Epidermal melanocyte (primary cell): ENCODE measurements around the gene GALNT2.
A peak's percentile ranks its signal among the peaks of the same experiment; 100 is the strongest.

ENCODE experiments used
- DNase-seq: peaks from one replicate; pipeline ENCODE4 v3.0.0; 2011; ENCODE audit warnings: low spot score; ENCODE audit not compliant: insufficient read length

Gene GALNT2

GRCh38 chr1:230071316-230071715 lies 4.3 kb downstream of the GALNT2 start:
- no peak for DNase-seq

GRCh38 chr1:230072296-230072695 lies 5.3 kb downstream of the GALNT2 start:
- no peak for DNase-seq

DNA sequence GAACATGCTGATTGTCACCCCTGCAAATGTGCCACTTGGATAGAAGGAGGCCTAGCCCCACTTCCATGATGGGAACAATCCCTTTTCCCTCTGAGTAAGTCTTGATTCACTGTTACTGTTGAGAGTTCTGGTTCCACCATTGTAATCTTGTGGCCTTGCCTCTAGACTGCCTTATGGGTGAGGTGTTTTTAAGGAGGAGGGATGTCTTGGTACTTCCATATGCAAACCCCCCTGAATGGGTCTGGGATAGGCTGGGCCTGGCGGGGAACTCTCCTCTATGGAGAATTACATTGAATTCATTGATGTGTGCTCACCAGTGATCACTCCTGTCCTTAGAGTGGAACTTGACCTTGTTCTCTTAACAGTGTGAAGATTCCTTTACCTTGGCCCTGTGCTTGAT lies 5.8 kb downstream of the GALNT2 start:
- DNase-seq, result no peak

DNA sequence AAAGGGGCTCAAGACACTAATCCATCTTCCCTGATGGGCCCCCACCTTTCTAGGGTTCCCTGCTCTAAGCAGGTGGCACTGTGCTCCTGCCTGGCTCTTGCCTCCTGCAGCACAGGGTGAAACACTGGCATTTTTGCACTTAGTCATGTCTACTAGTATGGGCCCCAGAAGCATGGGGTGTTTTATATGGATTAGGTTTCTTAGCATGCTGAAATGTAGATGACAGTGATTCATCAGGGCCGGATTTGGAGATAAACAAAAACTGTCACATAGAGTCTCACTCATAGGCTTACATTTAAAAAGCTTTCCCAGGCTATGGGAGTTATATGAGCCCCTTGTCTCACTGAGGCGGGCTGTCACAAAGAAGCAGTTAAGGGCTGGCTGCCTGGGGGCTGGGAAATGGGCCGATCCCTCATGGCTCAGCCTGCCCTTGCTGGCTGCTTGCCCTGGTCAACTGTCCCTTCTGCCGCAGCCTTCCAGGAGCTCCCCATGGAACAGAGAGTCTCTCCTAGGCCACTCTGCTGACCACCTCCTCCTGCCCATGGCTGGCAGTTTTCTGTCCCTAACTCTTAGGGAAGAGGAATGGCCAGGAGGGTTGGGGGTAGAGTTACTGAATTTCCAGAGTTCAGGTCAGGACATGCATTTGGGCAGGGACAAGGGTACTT lies 6.5 kb downstream of the GALNT2 start:
- no peak for DNase-seq

DNA sequence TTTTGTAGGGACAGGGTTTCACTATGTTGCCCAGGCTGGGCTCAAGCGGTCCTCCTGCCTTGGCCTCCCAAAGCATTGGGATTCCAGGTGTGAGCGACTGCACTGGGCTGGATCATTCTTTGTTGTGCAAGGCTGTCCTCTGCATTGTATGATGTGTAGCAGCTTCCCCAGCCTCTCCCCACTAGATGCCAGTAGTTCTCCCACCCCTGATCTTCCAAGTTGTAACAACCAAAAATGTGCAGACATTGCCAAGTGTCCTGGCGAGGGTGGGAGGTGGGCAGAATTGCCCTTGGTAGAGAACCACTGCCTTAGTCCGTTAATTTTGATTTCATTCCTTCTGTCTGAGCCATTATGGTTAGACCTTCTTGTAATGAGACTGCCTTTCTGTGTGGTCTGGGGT lies 7.2 kb downstream of the GALNT2 start:
- no peak for DNase-seq

DNA sequence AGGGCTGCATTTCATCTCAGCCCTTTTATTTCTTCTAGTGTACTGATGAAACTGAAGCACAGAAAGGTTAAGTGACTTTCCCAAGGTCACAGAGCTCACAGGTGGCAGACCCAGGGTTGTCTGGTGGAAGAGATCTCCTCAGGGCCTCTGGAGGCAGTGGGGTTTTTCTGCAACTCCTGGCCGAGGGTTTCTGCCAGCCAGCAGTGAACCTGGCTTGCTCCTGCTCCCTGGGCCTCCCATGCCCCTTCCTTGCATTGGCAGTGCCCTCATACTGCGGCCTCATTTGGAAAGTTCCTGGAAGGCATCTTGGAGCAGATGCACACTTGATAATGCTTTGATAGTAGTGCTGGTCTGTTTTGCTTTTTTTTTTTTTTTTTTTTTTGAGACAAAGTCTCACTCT lies 7.7 kb downstream of the GALNT2 start:
- DNase-seq, result no peak

DNA sequence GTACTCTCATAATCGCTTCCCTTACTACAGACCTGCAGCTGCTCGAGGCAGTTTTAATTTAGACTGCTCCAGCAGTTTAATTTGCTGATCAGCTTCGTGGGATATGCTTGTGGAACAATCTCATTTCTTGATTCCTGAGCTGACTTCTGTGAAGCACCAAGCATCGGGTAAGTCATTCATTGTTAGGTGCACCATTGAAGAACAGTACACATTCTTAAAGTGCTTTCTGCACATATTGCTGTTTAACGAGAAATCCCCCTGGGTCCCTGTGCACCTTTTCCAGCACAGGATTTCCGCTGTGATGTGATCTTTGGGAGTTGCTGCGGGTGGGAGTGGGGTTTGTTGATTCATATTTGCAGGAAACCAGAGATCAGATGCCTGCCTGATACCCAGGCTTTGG lies 9.1 kb downstream of the GALNT2 start:
- no peak for DNase-seq

- no peak for DNase-seq
These were observed 10.0 kb downstream of the GALNT2 start for GRCh38 chr1:230077011-230077410.

DNA sequence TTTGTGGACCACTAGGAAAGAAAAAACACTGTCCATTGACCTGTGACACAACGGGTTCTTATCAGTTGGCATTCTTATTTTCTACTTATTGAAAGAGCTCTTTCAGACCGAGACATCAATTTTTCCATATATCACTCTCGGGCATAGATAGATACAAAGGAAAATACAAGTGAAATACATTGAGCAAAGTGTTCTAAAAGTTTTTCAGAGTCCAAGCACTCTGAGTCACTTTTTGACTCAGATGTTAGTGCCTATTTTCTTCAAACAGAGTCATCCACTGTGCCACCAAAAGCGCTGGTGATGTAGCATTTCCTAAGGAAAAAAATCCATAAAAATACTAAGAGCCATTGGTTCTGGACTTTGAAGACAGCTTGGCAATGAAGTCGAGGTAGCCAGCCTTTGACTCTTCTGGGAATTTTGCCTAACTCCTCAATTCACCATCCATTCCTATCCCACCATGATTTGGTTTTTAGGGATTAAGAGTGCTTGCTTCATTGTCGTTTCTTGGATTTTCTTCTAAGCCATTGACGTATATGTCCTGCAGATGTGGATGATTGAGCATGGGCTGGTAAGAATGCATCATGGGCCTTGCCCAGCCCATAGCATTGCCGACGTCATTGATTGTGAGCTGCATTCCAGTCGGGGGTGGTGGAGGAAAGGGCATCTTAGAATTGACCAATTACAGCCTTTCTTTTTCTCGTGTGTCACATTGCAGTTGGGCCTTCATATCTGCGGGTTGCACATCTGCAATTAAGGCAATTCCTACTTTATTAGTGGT lies 10.6 kb downstream of the GALNT2 start:
- no peak for DNase-seq

GRCh38 chr1:230079199-230080024 lies 12.4 kb downstream of the GALNT2 start:
- DNase-seq, result no peak

GRCh38 chr1:230080822-230081221 lies 13.8 kb downstream of the GALNT2 start:
- DNase-seq, result no peak

- no peak for DNase-seq
These were observed 14.7 kb downstream of the GALNT2 start for GRCh38 chr1:230081751-230082150.

- DNase-seq, result no peak
These were observed 15.2 kb downstream of the GALNT2 start for GRCh38 chr1:230082211-230082610.

DNA sequence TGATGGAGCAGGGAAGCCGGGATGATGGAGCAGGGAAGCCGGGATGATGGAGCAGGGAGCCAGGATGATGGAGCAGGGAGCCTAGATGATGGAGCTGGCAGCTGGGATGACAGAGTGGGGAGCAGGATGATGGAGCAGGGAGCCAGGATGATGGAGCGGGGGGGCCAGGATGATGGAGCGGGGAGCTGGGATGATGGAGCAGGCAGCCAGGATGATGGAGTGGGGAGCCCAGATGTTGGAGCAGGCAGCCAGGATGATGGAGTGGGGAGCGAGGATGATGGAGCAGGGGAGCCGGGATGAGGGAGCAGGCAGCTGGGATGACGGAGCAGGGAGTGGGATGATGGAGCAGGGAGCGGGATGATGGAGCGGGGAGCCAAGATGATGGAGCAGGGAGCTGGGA lies 16.0 kb downstream of the GALNT2 start:
- no peak for DNase-seq

DNA sequence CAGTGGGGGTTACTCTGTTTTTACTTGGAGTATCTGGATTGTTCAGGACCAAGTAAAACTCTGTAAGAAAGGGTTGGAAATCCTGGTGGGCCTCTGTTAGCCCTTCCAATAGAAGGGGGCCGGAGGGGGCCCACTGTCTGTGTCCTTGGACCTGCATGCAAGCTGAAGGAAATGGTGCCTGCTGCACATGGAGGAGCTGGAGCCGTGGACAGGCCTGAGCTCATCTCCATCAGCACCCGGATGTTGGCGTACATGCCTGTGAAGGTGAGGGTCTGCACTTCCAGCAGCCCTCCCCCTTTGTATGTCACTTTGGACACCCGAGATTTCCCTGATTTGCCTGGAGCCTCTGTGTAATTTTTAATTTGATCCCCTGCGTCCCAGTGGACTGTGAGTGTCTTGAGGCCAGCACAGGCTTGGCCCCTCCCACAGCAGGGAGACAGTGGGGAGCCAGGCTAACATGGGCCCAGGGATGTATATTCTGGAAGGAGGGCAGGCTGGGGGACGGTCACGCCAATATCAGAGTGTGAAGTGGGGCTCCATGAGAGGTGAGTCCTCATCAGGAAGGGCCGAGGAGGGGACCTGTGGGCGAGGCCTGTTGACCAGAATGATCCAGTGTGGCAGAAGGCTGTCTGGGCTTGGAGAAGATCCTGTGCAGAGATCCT lies 16.8 kb downstream of the GALNT2 start:
- no peak for DNase-seq

DNA sequence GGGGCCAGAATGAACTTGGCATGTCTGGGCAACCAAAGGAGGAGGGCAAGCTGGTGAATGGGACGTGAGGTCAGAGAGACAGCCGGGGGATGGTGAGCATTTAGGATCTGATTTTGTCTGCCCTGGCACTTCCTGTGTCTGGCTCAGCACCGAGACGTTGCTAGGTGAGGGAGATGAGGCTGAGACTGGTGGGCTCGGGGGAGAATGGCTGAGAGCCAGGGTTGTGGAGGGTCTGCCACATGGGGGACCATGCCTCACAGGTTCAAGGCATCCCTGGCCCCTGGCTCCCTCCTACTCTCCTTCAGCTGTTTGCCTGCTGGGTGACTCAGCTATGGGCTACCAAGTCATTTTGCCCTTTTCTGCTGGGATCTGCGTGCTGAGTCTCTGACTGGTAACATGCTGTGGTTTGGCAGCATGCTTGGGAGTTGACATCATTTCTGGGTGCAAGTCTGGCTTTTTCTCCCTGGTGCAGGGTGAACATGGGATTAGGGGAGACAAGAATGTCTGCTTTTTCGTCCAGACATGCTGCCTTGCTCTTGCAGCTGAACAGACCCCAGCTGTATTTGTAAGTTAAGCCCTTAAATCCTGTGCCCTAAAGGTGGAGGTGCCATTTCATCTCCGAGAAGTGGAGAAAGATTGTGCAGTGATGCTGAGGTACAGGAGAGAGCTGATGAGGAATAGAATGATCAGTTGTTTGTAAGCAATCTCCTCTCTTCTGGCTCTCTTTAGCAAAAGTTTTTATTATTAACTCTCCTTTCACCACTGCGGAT lies 17.6 kb downstream of the GALNT2 start:
- peak; percentile 88 for DNase-seq

DNA sequence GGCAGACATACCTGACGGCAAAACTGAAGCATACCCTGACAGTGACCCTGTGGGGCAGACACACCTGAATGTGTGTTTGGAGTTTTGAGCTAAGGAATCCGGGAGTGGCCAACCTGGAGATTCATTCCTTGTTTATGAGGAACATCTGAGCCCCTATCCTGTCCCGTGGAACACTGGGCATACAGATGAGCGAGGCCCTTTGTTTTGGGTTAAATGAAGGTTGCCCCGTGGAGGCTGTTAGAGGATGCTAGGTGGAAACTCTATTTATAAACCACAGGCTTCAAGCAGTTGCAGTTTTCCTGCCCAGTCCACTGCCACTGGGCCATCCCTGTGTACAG lies 18.1 kb downstream of the GALNT2 start:
- DNase-seq, result no peak

DNA sequence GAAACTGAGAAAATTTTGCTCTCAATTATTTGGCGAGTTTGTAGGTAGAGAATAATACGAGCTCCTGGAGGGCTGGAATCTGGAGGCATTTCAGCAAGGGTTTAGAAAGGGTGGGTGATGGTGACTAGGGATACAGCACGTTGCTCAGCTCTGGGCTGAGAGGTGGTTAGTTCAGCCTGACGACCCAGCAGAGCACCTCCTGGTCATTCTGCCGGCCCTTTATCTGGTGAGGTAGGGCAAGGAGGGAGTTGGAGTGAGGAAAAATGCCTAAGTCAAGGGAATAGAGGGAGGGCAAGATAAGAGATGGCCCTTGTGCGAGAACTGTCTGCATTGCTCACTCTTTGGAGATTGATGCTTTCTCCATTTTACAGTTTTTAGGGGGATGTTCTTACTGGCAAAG lies 19.1 kb downstream of the GALNT2 start:
- no peak for DNase-seq

DNA sequence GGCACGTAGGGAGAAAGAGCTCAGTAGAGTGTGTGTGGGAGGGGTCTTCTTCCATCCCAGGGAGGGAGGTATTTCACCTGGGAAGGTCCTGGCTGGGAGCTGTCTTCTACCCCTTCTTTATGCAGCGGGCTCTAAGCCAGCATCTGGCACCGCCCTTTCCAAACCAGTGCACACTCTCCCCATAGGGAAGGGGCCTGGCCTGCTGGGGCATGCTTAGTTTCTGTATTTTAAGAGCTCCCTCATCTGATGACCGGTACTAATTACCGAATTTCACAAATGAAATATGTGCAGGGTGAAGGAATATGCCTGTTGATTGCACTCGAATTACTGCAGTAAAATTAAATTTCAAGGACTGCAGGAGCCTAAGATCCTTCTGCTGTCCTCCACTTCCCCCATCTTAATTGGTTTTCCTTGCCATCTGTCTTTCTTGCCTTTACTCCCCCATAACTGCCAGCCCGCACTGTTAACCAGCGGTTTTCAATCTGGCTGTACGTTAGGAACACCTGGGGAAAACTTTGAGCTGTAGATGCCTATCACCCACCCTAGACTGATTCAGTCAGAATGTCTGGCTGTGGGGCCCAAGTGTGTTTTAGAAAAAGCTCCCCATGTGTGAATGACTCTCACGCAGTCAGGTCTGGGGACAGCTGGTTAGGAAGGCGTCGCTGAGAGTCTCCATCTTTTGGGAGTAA lies 20.1 kb downstream of the GALNT2 start:
- DNase-seq, result no peak

GRCh38 chr1:230087717-230088105 lies 20.7 kb downstream of the GALNT2 start:
- no peak for DNase-seq
